GM21717 (cell line): Measurements from ENCODE around the gene EGR2.

Experiments used
- ATAC-seq: cut with Tn5 transposase; IDR thresholded peaks from one replicate; pipeline ENCODE4 v1.9.1; 2021; ENCODE audit warnings: mild to moderate bottlenecking, moderate library complexity; ENCODE audit not compliant: unreplicated experiment

EGR2 gene

DNA sequence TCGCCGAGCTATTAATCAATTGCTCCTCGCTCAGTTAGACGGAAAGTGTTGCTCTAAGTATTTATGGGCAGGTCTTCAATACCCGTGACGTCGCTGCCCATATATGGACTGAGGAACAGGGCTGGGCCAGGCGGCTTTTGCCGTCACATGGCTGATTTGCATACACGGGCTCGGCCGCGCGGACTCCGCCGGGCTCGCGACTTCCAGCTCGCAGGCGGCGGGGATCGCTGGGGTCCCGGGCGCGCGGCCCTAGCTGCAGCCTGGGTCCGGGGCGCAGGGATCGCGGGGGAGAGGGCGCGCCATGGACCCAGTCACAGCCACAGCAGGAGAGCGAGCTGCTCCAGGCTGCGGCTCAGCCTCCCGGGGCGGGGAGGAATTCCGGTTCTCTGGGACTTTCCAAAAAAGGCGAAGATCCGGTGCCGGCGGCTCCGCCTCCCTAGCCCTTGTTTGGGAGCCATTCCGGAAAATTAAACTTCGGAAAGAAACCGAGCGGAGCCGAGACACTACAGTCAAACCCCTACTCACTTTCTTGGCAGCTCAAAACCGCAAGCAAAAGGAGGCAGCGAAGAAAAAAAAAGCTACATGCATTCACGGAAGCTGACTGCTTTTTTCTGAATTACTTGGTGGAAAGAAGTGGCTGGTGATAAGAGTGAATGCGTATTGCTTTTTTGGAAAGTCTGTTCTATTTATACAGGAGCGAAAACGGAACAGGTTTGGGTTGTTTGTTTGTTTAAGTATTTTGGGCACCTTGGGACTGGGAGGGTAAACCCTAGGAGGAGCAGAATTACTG is at the start of gene EGR2:
Gene EGR2 (minus strand): TSS at position 36 of the 790 bp plus-strand sequence. CDS start 337 bp downstream, outside the sequence.
- peak; percentile 72 for ATAC-seq

DNA sequence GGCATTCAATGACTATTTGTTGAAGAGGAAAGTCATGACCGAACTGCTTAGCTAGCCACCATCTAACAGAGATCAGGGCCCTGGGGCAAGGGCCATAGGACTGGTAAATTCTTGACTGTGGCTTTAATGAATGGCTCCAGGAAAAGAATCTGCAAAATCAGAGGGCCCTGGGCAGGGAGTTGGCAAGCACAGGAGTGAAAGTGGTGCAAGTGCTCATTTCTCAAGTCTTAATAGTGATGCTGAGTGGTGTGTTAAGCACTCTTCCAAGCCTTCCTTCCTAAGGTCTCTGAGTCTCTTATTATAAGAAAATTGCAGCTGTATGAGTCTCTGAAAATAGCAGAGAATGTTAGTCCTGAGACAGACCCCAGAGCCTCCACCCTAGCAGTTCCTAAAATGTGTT is 46.3 kb upstream of the EGR2 start:
- ATAC-seq: no peak

DNA sequence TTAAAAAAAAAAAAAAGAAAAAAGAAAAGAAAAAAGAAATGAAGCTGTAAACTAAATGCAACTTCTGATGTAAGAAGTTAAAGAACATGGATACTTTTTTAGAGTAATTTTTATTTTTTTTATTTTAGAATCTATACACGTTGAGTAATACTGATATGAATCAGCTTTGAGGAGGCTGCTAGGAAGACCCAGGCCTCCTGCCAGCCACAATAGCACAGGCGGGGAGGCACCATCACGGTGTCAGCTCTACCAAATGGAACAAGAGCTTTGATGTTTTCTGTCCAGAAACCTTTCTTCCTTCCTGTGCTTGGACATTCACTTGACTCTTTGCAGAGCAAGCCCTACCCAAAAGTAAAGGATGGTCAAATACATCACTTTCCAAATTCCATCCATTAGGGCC is 45.3 kb upstream of the EGR2 start:
- no peak for ATAC-seq

DNA sequence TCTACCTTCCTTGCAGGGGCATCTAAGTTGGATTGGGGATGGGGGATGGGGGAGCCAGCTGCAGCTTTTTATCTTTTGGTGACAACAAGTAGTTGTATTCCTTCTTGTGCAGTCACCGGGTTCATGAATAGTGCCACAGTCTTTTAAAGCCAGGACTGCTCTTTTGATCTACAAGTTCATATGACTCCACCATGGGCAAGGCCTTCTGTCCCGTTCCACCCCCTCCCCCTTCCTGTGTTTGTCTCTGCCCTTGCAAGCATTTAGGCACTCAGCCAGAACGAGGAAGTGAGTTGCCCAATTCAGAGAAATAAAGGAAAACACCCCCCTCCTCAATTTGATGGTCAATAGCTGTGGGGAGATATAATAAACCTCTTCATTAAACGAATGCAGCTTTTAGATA is 44.8 kb upstream of the EGR2 start:
- no peak for ATAC-seq

DNA sequence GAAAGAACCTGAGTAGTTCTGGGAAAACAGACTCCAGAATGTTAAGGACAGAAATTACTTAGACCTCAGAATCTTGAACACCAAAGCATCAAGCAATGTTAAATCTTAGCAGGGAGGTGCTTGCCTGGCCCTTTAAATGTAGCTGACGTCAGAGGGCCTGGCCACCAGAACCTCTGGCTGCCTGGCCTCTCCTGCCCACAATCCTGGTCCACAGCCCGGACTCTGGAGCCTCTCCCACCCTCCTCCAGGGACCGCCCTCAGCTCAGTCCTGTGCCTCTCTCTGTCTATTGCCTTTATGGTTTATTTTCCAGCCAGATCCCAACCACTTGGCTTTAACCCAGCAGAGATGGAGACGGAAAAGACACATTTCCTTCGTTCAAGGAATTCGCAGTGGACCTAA is 42.2 kb upstream of the EGR2 start:
- ATAC-seq: no peak

DNA sequence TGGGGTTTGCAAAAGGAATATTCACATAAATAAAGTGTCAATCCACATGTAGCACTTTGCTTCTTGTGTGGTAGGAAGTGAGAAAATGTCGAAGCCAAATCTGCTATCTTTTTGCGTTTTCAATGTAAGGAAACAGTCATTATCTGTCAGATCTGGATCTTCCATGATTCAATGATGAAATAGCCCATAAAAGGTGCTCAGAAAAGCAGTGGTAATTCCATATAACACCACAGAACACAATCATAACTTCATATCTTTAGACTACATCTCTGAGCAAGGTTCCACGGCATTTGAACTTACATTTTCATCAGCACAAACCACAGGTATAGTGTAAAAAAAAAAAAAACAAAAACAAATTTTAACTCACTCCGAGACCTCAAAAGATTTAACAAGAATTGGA is 39.9 kb upstream of the EGR2 start:
- ATAC-seq: no peak

DNA sequence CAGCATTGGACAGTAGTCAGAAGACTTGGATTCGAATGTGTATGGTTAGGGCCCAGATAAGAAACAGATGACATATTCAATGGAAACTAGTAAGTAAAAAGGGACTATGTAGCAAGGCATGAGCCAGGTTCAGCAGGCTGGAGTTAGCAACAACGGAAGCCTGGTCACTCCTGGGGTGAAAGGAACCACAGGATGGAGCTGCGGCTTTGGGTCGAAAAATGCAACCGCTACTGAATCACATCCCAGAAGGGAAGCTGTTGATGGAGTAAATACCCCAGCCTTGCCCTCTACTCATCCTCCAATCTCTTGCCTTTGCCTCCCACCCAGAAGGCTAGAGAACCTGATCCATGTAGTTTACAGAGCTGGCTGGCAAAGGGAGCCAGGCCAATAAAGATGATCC is 37.5 kb upstream of the EGR2 start:
- peak; percentile 26 for ATAC-seq

DNA sequence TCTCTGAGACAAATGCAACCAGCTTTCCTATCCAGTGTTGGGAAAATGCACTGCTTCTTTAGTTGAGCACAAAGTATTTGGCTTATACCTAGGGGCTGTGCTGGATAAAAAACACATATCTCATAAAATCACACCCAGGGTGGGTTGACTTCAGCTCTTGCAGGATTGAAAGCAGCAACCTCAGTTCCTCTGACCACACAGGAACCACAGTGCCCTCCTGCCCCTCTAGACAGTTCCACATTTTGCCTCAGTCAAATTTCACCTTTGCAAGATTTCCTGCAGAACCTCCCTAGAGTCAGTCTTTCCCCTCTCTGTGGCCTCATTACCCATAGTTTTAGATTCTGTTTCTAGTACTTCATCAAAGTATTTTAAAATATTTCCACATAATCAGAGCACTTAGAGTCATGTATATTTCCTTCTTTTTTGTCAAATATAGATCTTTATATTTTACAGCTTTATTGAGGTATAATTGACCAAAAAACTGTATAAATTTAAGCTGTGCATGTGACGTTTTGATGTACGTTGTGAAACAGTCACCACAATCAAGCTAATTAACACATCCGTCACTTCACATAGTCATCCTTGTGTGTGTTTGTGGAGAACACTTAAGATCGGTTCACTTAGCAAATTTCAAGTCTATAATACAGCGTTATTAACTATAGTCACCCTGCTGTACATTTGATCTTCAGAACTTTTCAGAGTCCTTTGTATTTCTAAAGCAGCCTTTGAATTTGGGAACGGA is 37.0 kb upstream of the EGR2 start:
- ATAC-seq: peak; percentile 74

DNA sequence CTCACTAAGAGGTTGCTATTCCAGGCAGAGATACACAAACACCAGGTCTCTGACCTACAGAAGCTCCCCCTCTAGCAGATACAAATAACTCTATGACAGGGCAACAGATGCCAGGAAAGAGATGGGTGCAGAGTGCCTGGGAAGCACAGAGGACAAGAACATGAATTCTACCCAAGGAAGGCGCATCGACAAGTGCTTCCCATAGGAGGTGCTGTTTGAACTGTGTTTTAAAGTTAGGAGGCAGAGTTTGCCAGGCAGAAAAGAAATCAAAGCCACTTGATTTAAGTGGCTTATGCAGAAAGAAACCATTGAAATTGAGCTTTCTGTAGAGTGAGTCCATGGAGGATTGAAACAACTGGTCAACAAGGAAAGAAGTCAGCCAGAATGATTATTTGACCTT is 35.3 kb upstream of the EGR2 start:
- ATAC-seq: no peak

DNA sequence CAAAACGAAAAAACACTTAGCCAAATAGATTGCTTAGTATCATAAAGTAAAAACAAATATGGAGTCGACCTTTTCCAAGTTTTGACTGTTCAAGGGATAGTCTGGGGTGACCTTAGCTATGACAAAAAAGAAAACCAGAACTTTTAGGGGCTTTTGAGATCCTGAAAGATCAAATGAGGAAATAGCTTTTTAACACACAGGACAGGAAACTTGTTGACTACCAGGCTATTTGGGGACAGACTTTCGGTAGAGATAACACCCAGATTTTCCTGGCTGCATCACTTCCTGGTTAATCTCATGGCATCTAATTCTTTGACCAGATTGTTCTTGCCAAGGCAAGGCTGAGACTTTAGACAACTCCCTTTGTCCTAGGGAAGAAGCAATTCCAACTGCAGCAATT is 34.5 kb upstream of the EGR2 start:
- ATAC-seq: no peak

DNA sequence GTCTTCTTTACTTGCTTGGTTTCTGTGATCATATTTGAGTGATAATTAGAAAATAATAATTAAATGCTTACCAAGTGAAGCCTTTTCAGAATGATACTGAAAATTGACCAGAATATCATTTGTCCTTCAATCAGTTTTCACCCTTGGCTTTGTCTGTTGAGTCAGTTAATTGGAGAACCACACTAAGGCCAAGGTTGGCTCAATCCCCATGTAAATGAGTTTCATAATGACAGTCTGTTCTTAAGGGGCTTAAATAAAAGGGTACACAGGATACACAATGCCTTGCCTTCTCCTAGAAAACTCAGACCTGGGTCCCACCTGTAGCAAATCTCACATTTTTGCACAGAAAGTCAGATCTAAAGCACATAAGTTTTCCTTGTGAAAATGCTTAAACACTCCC is 31.3 kb upstream of the EGR2 start:
- no peak for ATAC-seq

DNA sequence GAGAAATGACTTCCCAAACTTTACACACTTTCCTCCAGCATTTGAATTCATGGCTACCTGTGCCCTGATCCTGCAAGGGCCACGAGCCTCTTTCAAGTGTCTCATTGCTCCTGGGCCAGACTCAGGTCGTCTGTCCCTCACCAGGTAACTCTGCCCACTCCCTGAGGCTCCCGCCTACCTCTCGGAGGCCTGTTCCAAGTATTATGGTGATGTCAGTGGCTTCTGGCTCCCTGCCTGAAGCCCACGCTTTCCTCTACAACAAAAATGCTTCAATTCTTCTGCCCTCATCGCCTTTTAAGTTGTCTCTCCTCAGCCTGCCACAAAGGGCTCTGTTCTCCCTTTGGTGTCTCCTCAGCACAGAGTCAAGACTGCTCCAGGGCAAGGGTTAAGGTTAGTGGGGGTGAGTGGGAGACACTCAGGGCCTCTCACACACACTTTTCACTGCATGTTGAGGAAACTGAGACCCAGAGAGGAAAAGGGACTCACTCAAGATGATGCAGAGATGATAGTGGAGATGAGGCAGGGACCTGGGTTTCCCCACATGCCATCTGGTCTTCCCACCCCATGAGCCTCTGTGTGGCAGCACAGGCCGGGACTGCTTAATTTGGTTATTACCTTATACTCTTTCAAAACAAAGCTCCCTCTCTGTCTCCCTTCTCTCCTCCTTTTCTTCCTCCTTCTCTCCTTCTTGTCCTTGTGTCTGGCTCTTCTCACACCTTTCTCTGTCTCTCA is 28.3 kb upstream of the EGR2 start:
- no peak for ATAC-seq

DNA sequence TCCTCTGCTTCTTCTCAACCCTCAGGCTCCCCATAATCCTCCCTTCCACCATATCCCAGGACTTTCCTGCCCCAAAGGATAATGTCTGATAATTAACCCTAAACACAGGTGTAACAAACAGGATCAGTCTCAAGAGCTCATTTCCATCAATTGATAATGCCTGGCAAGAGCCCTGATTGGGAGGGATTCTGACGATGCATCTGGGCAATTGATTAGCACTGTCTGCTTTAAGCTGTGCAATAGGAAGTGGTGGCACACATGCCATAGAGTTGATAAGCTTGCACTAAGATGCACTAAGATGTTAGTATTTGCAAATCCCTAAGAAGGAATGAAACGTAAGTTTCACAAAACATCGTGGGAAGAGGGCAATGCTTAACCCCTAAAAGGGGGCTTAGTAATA is 27.4 kb upstream of the EGR2 start:
- ATAC-seq: no peak

DNA sequence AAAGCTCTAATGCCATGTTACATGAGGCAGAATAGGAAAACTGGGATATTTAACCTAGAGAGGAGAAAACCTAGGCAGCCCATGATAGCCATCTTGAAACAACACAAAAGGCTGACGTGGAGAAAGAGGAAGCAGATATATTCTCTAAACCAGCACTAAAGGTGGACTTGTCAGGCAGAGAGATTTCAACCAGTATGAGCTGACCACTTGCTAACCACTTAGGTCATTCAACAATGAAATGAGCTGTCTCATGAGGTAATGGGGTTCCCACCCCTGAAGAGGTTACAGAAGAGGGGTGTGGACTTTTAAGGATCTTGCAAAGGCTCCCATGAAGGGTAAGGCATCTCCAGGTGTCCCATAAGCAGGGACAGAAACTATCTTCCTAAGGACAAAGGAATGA is 26.8 kb upstream of the EGR2 start:
- ATAC-seq: no peak

DNA sequence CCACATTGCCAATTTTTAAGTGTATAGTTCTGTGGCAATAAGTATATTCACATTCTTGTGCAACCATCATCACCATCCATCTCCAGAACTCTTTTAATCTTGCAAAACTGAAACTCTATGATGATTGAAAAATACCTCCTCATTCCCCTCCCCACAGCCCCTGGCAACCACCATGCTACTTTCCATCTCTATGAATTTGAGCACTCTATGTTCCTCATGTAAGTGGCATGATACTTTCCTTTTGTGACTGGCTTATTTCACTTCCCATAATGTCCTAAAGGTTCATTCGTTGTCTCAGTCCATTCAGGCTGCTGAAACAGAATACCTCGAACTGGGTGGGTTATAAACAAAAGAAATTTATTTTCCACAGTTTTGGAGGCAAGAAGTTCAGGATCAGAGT is 23.4 kb upstream of the EGR2 start:
- ATAC-seq: no peak

DNA sequence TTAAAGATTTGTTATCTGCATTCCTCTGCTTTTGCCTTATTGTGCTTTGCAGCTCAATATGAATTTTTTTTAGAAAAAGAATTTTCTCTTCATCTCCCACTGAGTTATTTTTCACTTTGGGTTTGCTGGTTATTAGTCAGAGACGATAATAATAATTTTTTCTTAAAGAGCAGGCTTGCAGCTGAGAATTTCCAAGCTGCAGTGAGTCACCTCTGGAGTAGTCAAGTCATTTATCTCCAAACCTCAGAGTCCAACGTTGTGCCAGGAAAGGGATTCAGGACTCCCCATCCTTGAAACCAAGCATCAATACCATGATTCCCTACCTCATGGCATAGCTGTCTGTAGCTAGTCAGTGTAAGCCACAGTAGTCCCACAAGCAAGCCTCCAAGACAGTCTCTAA is 15.2 kb upstream of the EGR2 start:
- no peak for ATAC-seq

DNA sequence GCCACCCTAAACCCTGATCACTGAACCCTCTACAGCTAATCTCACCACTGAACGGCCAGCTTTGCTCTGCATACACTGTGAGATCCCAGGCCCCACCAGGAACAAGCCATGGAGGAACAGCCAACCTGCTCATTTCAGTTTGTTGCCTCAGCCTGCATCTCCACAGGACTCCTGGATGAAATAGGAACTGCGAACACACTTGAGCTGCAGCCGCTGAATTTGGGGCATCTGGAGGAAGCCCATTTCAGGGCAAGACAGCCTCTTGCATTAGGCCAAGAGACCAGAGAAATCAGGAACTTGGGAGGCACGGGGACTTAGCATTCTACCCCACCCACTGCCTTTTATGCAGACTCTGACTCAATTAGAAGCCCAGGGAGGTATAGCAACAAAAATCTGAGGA is 14.5 kb upstream of the EGR2 start:
- ATAC-seq: no peak

DNA sequence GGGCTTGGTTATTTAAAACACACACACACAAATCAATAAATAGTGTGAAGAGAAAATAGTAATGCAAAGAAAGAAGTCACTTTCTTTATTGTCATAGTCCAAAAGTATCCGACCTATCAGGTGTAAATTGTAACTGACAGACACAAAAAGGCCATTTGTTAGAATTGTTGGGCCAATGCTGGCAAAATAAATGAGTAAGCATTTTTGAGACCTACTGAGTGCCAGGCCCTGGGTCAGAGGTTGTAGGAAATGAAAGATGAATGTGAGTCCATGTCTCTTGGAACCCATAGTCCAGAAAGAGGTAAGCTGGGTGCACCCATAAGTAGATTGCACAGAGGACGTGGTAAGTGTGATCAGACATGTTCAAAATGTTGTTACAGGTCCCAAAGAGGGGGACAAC is 13.5 kb upstream of the EGR2 start:
- ATAC-seq: no peak

DNA sequence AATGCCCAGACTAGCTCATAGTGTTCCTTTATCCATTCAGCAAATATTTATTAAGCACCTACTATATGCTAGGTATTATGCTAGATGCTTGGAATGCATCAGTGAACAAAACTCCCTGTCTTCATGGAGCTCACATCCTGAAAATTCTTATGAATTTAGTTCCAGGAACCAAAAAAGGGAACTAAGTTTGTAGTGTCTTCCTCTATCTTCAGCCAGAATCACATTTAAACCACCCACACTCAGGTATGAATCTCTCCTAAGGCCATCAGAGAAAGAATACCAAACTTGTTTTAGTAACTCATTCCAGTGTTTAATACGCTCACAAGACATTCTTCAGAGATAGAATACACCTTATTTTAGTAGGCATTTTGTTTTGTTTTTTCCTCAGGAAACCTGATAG is 10.1 kb upstream of the EGR2 start:
- ATAC-seq: no peak

DNA sequence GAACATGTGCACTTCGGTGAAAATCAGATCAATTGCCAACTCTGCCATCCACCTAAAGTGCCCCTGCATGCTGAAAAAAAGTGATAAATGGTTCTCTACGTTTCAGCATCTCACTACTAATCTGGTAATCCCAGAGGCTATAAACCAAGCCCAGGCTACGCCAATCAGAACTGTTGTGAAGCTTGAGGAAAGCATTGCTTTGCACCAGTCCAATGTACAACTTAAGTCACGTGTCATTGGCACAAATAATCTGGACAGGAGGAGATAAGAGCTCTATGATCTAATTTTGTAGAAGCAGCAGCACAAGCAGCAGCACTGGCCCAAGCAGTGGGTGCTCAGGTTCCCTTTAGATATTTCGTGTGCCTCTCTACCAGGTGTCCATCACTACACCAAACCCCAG is 4.4 kb upstream of the EGR2 start:
- ATAC-seq: no peak

DNA sequence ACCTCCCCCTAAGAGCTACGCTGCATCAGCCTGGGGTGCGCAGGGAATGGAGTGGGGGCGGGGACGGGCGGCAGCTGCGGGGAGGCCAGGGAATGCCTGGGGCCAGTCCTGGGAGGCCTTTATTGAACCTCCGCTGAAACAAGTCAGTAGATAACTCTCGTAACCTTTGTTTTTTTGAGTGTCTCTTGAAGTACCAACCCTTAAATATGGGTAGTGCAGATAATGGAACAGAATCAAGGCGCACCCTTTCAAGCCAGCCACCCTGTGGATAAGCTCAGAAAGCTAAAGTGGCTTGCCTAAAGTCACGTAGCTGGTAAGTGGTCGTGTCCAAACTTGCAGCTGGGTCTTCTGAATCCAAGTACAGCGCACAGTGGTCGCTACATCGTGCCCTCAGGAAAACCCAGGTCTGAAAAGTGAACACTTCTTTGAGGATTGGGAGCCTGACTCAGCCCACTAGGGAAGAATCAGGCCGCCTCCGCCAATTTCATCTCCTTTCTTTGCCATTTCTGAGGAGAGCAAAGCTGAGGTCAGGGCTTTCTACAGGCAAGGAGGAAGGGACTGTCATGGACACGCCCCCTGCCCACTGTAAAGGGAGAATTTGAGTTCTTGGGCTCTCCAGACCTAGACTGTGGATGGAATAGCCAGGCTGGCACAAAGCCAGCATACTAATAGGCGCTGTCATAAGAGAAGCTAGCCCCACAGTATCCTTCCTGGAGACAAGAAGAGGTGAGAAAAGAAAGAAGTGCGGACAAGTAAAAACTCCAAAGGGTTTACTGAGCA is 3.2 kb upstream of the EGR2 start:
- ATAC-seq: no peak
